Thyroid gland (tissue), 4 donors: ENCODE results near the gene GRIA4. TPM values are rescaled to one million over a fixed set of nuclear protein-coding genes. Genes with fewer than 3 reads are reported as not detected.

ENCODE experiments used
- DNase-seq, 2 donors: peaks; one replicate each; pipeline ENCODE4 v3.0.0-alpha.2; 2019
- H3K27ac ChIP-seq, 3 donors: fragments of 200-600 bp; sonication (generic); 1 replicate in 2 of 3; 2 replicates in 1 of 3; pipeline ENCODE4 v1.5.1; 2016 to 2019; ENCODE audit warnings: mild to moderate bottlenecking in 1 of 3, moderate library complexity in 1 of 3
- H3K27me3 ChIP-seq: fragments of 200-600 bp; sonication (generic); one replicate; pipeline ENCODE4 v1.5.1; 2019
- H3K36me3 ChIP-seq, 2 donors: fragments of 200-600 bp; sonication (generic); one replicate each; pipeline ENCODE4 v1.5.1; 2016 to 2019
- H3K4me1 ChIP-seq, 2 donors: fragments of 200-600 bp; sonication (generic); one replicate each; pipeline ENCODE4 v1.5.1; 2017 to 2019
- H3K4me3 ChIP-seq, 3 donors: fragments of 200-600 bp; sonication (generic); replicated peaks in 1 of 3; 1 replicate in 2 of 3; 2 replicates in 1 of 3; pipeline ENCODE4 v1.5.1; 2016; ENCODE audit warnings: mild to moderate bottlenecking in 1 of 3
- H3K9me3 ChIP-seq: fragments of 200-600 bp; sonication (generic); one replicate; pipeline ENCODE4 v1.5.1; 2017
- CTCF ChIP-seq, 6 experiments: fragments of 200-600 bp in 3 of 6; fragments of 450-650 bp in 3 of 6; sonication (generic) in 3 of 6; IDR thresholded peaks; one replicate each; pipeline ENCODE4 v1.5.1; 2016 to 2019; ENCODE audit warnings: antibody characterized with exemption in 6 of 6, mild to moderate bottlenecking in 2 of 6, inconsistent platforms in 1 of 6, moderate library complexity in 1 of 6
- POLR2A ChIP-seq, 2 donors: fragments of 450-650 bp; IDR thresholded peaks; one replicate each; pipeline ENCODE4 v1.6.1; 2017; ENCODE audit warnings: antibody characterized with exemption in 2 of 2, mild to moderate bottlenecking in 2 of 2, moderate library complexity in 1 of 2
- WGBS, 2 donors: methylation state at CpG; one replicate each; pipeline ENCODE4 v1.1.5; 2017; 5-methylcytosine and 5-hydroxymethylcytosine counted together
- intact Hi-C: fragments of 100-400 bp; cut with DNase I; formaldehyde crosslinking; loops from one replicate; pipeline ENCODE4 v1.15.1; 2023
- total RNA-seq, 4 donors: library from RNA; depleted of rRNA; stranded (reverse); fragments of >200 nt; gene quantifications; one replicate each; pipeline ENCODE4 v1.2.3, GENCODE V29; 2016

The GRIA4 gene
- total RNA-seq, 4 donors from 2014 or later, result 0.11 TPM; not detected in 3

GRCh38 chr11:105705786-105706530, 96.1 kb downstream of the GRIA4 start:
- Histone ChIP-seq H3K4me3 (no peak overlapping the region), H3K36me3 (no peaks in the 10 kb centered on the region), H3K27ac (no peak overlapping the region), H3K27me3 (no peaks in the 10 kb centered on the region), H3K9me3 (no peaks in the 10 kb centered on the region), H3K4me1 (no peaks in the 10 kb centered on the region)
- TF ChIP-seq CTCF (IDR thresholded peaks at IDR 0.05) (no peak), POLR2A (IDR thresholded peaks at IDR 0.05) (no peak)
- DNase-seq, result no peak
- 84 to 97% methylated on average over 2 of the region's 2 CpGs for WGBS, 2 donors
- intact Hi-C loops, result no loop called here

- 73 to 76% methylated on average over 5 of the region's 5 CpGs for WGBS, 2 donors
- no peak for DNase-seq
- TF ChIP-seq POLR2A (IDR thresholded peaks at IDR 0.05) (no peak), CTCF (IDR thresholded peaks at IDR 0.05) (no peak)
- H3K9me3 ChIP-seq, result no peaks in the 10 kb centered on the region
- peaks cover 0 to 5% of the 10 kb centered on the region in 2 donors for H3K4me1 ChIP-seq
- intact Hi-C loops, result no loop called here
- no peaks in the 10 kb centered on the region for H3K27me3 ChIP-seq
- no peaks in the 10 kb centered on the region for H3K36me3 ChIP-seq
- no peak overlapping the region for H3K27ac ChIP-seq
- H3K4me3 ChIP-seq, result no peak overlapping the region
Measured at GRCh38 chr11:105713106-105713505, 103.2 kb downstream of the GRIA4 start.

- no peak overlapping the region for H3K4me3 ChIP-seq
- no peaks in the 10 kb centered on the region for H3K9me3 ChIP-seq
- no peaks in the 10 kb centered on the region for H3K36me3 ChIP-seq
- no peaks in the 10 kb centered on the region for H3K27me3 ChIP-seq
- peaks cover 0 to 9% of the 10 kb centered on the region in 2 donors for H3K4me1 ChIP-seq
- 81 to 84% methylated on average over 2 of the region's 2 CpGs for WGBS, 2 donors
- no peak for TF ChIP-seq POLR2A (IDR thresholded peaks at IDR 0.05)
- TF ChIP-seq CTCF (IDR thresholded peaks at IDR 0.05), result no peak
- H3K27ac ChIP-seq, result no peak overlapping the region
- intact Hi-C loops, result no loop called here
- no peak for DNase-seq
Measured at GRCh38 chr11:105713696-105714095, 103.8 kb downstream of the GRIA4 start.

- peak; percentile 60 to 62 for DNase-seq
- Histone ChIP-seq H3K4me1 (peaks cover 8 to 16% of the 10 kb centered on the region in 2 donors), H3K27me3 (no peaks in the 10 kb centered on the region), H3K36me3 (no peaks in the 10 kb centered on the region), H3K27ac (peak overlapping the region; percentile 85 to 96 (median 89)), H3K4me3 (no peak overlapping the region), H3K9me3 (no peaks in the 10 kb centered on the region)
- 27 to 35% methylated on average over 5 of the region's 5 CpGs for WGBS, 2 donors
- intact Hi-C loops, result no loop called here
- TF ChIP-seq CTCF (IDR thresholded peaks at IDR 0.05), result no peak
- peak in 1 of 2 donors; percentile 47 for TF ChIP-seq POLR2A (IDR thresholded peaks at IDR 0.05)
Measured at GRCh38 chr11:105718641-105719040, 108.8 kb downstream of the GRIA4 start.

- TF ChIP-seq POLR2A (IDR thresholded peaks at IDR 0.05) (peak in 1 of 2 donors; percentile 37), CTCF (IDR thresholded peaks at IDR 0.05) (no peak)
- intact Hi-C loops, result no loop called here
- H3K4me1 ChIP-seq, result peaks cover 8 to 16% of the 10 kb centered on the region in 2 donors
- H3K36me3 ChIP-seq, result no peaks in the 10 kb centered on the region
- H3K4me3 ChIP-seq, result no peak overlapping the region
- H3K27ac ChIP-seq, result peak overlapping the region; percentile 85 to 96 (median 89)
- WGBS, 2 donors, result 36 to 42% methylated on average over 11 of the region's 11 CpGs
- no peaks in the 10 kb centered on the region for H3K27me3 ChIP-seq
- DNase-seq, result peak; percentile 43 to 48
- no peaks in the 10 kb centered on the region for H3K9me3 ChIP-seq
Measured at GRCh38 chr11:105719073-105719822, 109.4 kb downstream of the GRIA4 start.
